ENCODE measurements around the gene SYNC. TPM values are rescaled to one million over a fixed set of nuclear protein-coding genes. Genes with fewer than 3 reads are reported as not detected.

The SYNC gene
- total RNA-seq, 1 donor from 2014 or later = 16.9 TPM

DNA sequence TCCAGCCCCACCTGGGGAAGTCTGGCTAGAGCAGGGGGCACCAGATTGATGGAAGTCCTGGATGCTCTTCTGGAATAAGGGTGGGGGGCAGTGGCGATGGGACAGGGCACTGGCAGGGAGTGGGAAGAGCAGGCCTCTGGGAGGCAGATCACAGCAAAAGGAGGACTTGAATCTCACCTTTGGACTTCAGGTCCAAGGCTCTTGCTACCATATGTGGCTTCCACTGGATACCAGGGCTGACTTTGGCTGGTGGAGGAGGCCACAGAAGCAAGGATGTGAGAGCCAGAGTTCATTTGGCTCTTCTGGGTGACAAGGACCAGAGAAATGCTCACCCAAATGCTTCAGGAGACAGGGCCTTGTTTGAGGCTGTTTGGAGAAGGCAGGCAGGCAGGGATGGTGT lies 16.0 kb upstream of the SYNC start:
- no peaks in the 10 kb centered on the region for H3K27me3 ChIP-seq
- H3K9me3 ChIP-seq = no peaks in the 10 kb centered on the region
- no peak overlapping the region for H3K27ac ChIP-seq
- H3K36me3 ChIP-seq = no peaks in the 10 kb centered on the region
- intact Hi-C loops (cut with DNase I) = no loop called here
- TF ChIP-seq, protein P1, sequence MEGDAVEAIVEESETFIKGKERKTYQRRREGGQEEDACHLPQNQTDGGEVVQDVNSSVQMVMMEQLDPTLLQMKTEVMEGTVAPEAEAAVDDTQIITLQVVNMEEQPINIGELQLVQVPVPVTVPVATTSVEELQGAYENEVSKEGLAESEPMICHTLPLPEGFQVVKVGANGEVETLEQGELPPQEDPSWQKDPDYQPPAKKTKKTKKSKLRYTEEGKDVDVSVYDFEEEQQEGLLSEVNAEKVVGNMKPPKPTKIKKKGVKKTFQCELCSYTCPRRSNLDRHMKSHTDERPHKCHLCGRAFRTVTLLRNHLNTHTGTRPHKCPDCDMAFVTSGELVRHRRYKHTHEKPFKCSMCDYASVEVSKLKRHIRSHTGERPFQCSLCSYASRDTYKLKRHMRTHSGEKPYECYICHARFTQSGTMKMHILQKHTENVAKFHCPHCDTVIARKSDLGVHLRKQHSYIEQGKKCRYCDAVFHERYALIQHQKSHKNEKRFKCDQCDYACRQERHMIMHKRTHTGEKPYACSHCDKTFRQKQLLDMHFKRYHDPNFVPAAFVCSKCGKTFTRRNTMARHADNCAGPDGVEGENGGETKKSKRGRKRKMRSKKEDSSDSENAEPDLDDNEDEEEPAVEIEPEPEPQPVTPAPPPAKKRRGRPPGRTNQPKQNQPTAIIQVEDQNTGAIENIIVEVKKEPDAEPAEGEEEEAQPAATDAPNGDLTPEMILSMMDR (IDR thresholded peaks at IDR 0.05) = no peak
- H3K4me1 ChIP-seq = peaks cover 14% of the 10 kb centered on the region
- DNase-seq (no peak), ATAC-seq (no peak)
- H3K4me3 ChIP-seq = no peak overlapping the region

DNA sequence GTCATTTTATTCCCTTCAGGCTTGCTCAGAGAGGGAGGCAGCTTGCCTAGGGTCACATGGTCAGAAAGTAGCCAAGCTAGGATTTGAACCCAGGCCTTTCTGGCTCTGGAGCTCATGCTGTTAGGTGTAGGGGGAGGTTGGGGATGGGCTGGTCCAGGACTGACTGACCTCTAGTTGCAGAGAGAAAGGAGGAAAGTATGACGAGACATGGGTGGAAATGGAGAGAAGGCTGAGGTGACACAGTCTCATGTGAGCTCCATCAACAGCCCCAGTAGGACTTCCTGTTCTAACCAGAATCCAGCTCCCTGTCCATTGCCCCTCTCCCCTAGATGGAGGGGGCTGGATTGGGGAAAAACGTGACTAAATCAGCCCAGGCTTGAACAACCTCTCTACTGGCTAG lies 15.5 kb upstream of the SYNC start:
- no peak overlapping the region for H3K27ac ChIP-seq
- intact Hi-C loops (cut with DNase I) = no loop called here

DNA sequence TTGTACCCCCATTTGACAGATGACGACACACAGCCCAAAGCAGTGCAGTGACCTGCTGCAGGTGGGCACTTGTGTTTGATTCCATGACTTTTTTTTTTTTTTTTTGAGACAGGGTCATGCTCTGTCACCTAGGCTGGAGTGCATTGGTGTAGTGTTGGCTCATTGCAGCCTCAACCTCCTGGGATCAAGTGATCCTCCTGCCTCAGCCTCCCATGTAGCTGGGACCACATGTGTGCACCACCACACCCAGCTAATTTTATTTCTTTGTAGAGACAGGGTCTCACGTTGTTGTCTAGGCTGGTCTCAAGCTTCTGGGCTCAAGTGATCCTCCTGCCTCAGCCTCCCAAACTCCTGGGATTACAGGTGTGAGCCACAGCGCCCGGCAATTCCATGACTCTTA lies 14.9 kb upstream of the SYNC start:
- intact Hi-C loops (cut with DNase I) = no loop called here
- TF ChIP-seq, protein P1 (IDR thresholded peaks at IDR 0.05) = no peak
- no peak for DNase-seq
- Histone ChIP-seq H3K9me3 (no peaks in the 10 kb centered on the region), H3K4me1 (peaks cover 14% of the 10 kb centered on the region), H3K36me3 (no peaks in the 10 kb centered on the region), H3K27ac (peak overlapping the region; percentile 24), H3K27me3 (no peaks in the 10 kb centered on the region), H3K4me3 (no peak overlapping the region)
- no peak for ATAC-seq

More for the DNA sequence above, 15.5 kb upstream of the SYNC start:
- Histone ChIP-seq H3K4me1 (peaks cover 14% of the 10 kb centered on the region), H3K9me3 (no peaks in the 10 kb centered on the region), H3K27me3 (no peaks in the 10 kb centered on the region), H3K4me3 (no peak overlapping the region), H3K36me3 (no peaks in the 10 kb centered on the region)
- ATAC-seq = no peak
- TF ChIP-seq, protein P1 (IDR thresholded peaks at IDR 0.05) = no peak
- DNase-seq = no peak

DNA sequence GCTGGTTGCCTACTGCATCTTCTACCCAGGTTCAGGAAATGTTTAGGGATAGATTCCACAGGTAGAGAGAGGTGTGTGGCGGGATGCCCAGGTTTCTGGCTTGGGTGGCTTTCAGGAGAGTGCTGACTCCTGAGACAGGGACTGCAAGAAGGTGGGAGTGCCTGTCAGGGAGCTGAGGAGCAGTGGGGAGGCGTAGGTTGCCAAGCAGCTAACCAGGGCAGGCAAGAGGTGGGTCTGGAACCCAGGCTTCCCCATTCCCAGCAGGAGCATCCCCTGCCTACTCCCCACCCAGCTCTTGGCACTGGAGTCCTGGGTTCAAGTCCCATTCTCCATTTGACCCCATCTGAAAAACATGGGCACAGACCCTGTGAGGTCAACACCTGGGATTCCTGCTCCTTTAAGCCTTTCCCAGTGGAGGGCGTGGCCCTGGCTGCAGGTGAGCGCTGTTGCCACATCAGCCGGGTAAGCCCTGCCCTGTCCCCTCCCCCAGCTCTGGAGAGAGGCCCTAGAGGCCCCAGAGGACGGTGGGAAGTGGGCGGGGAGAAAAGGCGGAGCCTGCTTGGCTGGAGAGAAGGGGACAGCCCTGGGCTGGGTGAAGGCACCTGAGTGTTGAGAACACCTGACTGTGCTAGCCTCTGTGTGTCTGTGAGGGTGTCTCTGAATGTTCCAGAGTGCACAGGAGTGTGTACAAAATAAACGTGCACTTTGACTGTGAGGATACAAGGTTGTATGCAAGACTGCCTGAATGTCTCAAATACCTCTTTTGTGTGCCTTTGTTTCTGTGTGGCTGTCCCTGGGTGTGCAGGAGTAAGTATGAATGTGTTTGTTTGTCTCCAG lies 14.0 kb upstream of the SYNC start:
- ATAC-seq = peak; percentile 92

DNA sequence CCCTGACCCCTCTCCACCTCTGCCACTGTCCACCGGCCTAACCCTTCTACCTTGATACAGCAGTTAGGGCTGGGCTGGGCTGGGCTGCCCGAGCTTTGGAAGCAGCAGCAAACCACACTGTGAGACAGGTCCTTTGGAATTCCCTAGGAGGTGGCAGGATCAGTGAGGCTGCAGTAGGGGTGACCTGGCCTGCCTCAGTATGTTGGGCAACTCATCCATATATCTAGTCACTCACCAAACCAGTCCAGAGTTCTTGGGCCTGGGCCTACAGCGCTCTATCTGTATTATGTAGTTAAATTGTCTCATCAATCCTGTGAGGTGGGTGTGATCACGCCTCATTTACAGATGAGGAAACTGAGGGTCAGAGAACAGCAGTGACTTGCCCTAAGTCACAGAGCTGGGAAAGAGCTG lies 13.3 kb upstream of the SYNC start:
- ATAC-seq (no peak), DNase-seq (no peak)
- Histone ChIP-seq H3K36me3 (no peaks in the 10 kb centered on the region), H3K27ac (peak overlapping the region; percentile 56), H3K9me3 (no peaks in the 10 kb centered on the region), H3K4me3 (no peak overlapping the region), H3K4me1 (peaks cover 17% of the 10 kb centered on the region), H3K27me3 (no peaks in the 10 kb centered on the region)
- intact Hi-C loops (cut with DNase I) = no loop called here
- TF ChIP-seq, protein P1 (IDR thresholded peaks at IDR 0.05) = no peak

More for the DNA sequence above, 14.0 kb upstream of the SYNC start:
- Histone ChIP-seq H3K27ac (peak overlapping the region; percentile 56), H3K9me3 (no peaks in the 10 kb centered on the region), H3K4me3 (no peak overlapping the region), H3K36me3 (no peaks in the 10 kb centered on the region), H3K4me1 (peaks cover 17% of the 10 kb centered on the region), H3K27me3 (no peaks in the 10 kb centered on the region)
- TF ChIP-seq, protein P1 (IDR thresholded peaks at IDR 0.05) = no peak
- DNase-seq = peak; percentile 97
- intact Hi-C loops (cut with DNase I) = no loop called here
